ENCODE results near the gene CACNA1D.

Gene CACNA1D

DNA sequence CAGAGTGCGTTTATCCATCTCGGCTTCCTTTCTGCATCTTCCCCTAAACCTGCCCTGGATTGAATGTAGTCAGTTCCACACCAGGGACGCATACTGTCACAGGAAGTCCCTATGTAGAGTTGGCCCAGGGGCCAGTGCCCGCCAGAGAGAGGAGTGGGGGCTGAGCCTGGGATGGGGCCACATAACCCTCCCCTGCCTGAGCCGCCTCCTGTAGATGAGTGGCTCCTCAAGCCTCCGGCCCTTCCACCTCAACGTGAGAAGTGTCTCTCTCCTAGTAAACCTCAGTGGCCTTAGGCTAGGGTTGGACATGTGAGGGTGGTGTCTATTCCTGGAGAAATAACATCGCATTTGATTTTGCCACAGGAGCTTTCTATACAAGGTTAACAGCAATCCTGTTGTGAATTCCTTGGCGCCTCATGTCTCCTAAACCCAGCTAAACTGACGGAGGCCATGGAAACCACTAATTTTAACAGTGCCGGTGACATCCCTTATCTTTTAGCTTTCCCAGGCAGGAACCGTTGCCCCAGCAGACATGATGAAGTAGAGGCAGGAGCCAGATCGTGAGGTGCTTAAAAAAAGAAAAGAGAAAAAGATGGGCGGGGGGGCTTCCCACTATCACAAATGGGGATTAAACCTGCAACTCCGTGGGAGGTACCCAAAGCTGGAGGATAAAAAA lies 180.7 kb downstream of the CACNA1D start:
- DNase-seq (ENCODE audit: insufficient read length, low spot score): no peak
- FAIRE-seq: no peak
- TF ChIP-seq SPI1 (IDR thresholded peaks at IDR 0.05; ENCODE audit: low read depth, low read length) (no peak), PAX5 (IDR thresholded peaks at IDR 0.05; ENCODE audit: insufficient read depth, low read length, severe bottlenecking) (no peak), POLR2A (IDR thresholded peaks at IDR 0.05; ENCODE audit: low read depth, low read length) (no peak), TAF1 (IDR thresholded peaks at IDR 0.05; ENCODE audit: low read depth, low read length) (no peak), POU2F2 (IDR thresholded peaks at IDR 0.05; ENCODE audit: low read depth, low read length) (no peak), POLR2AphosphoS5 (IDR thresholded peaks at IDR 0.05; ENCODE audit: low read depth, low read length) (no peak)

DNA sequence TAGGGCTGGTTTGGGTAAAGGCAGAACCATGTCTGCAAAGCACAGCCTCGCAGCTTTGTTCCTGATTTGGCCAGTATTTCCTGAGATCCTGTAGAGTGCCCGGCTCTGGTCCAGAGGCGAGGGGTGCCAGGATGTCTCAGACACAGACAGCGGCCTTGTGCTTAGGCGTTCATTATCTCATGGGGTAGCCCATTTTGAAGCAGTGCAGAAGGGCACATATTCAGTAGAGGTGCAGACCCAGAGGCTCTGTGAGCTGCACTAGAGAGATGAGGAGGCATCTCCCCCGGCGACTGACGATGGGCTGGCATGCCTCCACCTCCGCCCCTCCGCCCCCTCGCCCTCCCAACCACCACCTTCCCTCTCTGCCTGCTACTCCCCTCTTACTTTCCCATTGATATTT lies 181.5 kb downstream of the CACNA1D start:
- no peak for FAIRE-seq
- DNase-seq (ENCODE audit: insufficient read length, low spot score): no peak
- TF ChIP-seq POU2F2 (IDR thresholded peaks at IDR 0.05; ENCODE audit: low read depth, low read length) (no peak), POLR2AphosphoS5 (IDR thresholded peaks at IDR 0.05; ENCODE audit: low read depth, low read length) (no peak), POLR2A (IDR thresholded peaks at IDR 0.05; ENCODE audit: low read depth, low read length) (no peak), SPI1 (IDR thresholded peaks at IDR 0.05; ENCODE audit: low read depth, low read length) (no peak), TAF1 (IDR thresholded peaks at IDR 0.05; ENCODE audit: low read depth, low read length) (no peak)

GRCh38 chr3:53677413-53677812 lies 183.0 kb downstream of the CACNA1D start:
- FAIRE-seq (no peak), DNase-seq (ENCODE audit: insufficient read length, low spot score) (no peak)
- no peak for TF ChIP-seq SPI1 (IDR thresholded peaks at IDR 0.05; ENCODE audit: low read depth, low read length)
- no peak for TF ChIP-seq POLR2AphosphoS5 (IDR thresholded peaks at IDR 0.05; ENCODE audit: low read depth, low read length)
- TF ChIP-seq PAX5 (IDR thresholded peaks at IDR 0.05; ENCODE audit: insufficient read depth, low read length, severe bottlenecking): no peak
- TF ChIP-seq TAF1 (IDR thresholded peaks at IDR 0.05; ENCODE audit: low read depth, low read length): no peak
- no peak for TF ChIP-seq POU2F2 (IDR thresholded peaks at IDR 0.05; ENCODE audit: low read depth, low read length)
- no peak for TF ChIP-seq POLR2A (IDR thresholded peaks at IDR 0.05; ENCODE audit: low read depth, low read length)

- TF ChIP-seq SPI1 (IDR thresholded peaks at IDR 0.05; ENCODE audit: low read depth, low read length) (no peak), PAX5 (IDR thresholded peaks at IDR 0.05; ENCODE audit: insufficient read depth, low read length, severe bottlenecking) (no peak), TAF1 (IDR thresholded peaks at IDR 0.05; ENCODE audit: low read depth, low read length) (no peak), POU2F2 (IDR thresholded peaks at IDR 0.05; ENCODE audit: low read depth, low read length) (no peak), POLR2AphosphoS5 (IDR thresholded peaks at IDR 0.05; ENCODE audit: low read depth, low read length) (no peak), POLR2A (IDR thresholded peaks at IDR 0.05; ENCODE audit: low read depth, low read length) (no peak)
- FAIRE-seq: no peak
- no peak for DNase-seq (ENCODE audit: insufficient read length, low spot score)
These were observed 185.6 kb downstream of the CACNA1D start for GRCh38 chr3:53680028-53680427.

DNA sequence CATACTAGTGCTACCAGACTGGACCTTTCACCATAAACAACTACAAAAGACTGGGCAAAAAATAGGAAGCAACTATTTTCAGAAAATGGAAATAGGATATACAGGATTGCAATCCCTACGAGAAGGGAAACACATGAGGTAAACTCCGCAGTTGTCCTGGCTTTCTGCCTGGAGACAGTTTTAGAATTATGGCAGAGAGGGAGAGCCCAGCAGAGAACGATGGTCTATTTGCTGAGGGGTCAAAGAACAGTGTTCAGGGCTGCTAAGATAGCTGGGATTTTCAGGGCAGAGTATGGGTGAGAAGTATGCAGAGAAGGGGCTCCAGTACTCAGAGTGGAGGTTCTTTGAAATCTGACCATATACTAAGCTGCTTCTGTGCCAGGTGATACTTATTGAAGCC lies 188.4 kb downstream of the CACNA1D start:
- TF ChIP-seq TAF1 (IDR thresholded peaks at IDR 0.05; ENCODE audit: low read depth, low read length) (no peak), POLR2AphosphoS5 (IDR thresholded peaks at IDR 0.05; ENCODE audit: low read depth, low read length) (no peak), PAX5 (IDR thresholded peaks at IDR 0.05; ENCODE audit: insufficient read depth, low read length, severe bottlenecking) (no peak), POU2F2 (IDR thresholded peaks at IDR 0.05; ENCODE audit: low read depth, low read length) (no peak), SPI1 (IDR thresholded peaks at IDR 0.05; ENCODE audit: low read depth, low read length) (no peak), POLR2A (IDR thresholded peaks at IDR 0.05; ENCODE audit: low read depth, low read length) (no peak)
- no peak for DNase-seq (ENCODE audit: insufficient read length, low spot score)
- no peak for FAIRE-seq

- FAIRE-seq (no peak), DNase-seq (ENCODE audit: insufficient read length, low spot score) (no peak)
- TF ChIP-seq POLR2AphosphoS5 (IDR thresholded peaks at IDR 0.05; ENCODE audit: low read depth, low read length) (no peak), POU2F2 (IDR thresholded peaks at IDR 0.05; ENCODE audit: low read depth, low read length) (no peak), SPI1 (IDR thresholded peaks at IDR 0.05; ENCODE audit: low read depth, low read length) (no peak), PAX5 (IDR thresholded peaks at IDR 0.05; ENCODE audit: insufficient read depth, low read length, severe bottlenecking) (no peak), POLR2A (IDR thresholded peaks at IDR 0.05; ENCODE audit: low read depth, low read length) (no peak), TAF1 (IDR thresholded peaks at IDR 0.05; ENCODE audit: low read depth, low read length) (no peak)
These were observed 193.7 kb downstream of the CACNA1D start for GRCh38 chr3:53688066-53688465.

GRCh38 chr3:53688989-53689388 lies 194.6 kb downstream of the CACNA1D start:
- no peak for DNase-seq (ENCODE audit: insufficient read length, low spot score)
- TF ChIP-seq POU2F2 (IDR thresholded peaks at IDR 0.05; ENCODE audit: low read depth, low read length): no peak
- no peak for TF ChIP-seq POLR2A (IDR thresholded peaks at IDR 0.05; ENCODE audit: low read depth, low read length)
- TF ChIP-seq PAX5 (IDR thresholded peaks at IDR 0.05; ENCODE audit: insufficient read depth, low read length, severe bottlenecking): no peak
- TF ChIP-seq SPI1 (IDR thresholded peaks at IDR 0.05; ENCODE audit: low read depth, low read length): no peak
- TF ChIP-seq TAF1 (IDR thresholded peaks at IDR 0.05; ENCODE audit: low read depth, low read length): no peak
- no peak for TF ChIP-seq POLR2AphosphoS5 (IDR thresholded peaks at IDR 0.05; ENCODE audit: low read depth, low read length)

GRCh38 chr3:53689681-53690080 lies 195.3 kb downstream of the CACNA1D start:
- no peak for FAIRE-seq
- TF ChIP-seq SPI1 (IDR thresholded peaks at IDR 0.05; ENCODE audit: low read depth, low read length): no peak
- no peak for DNase-seq (ENCODE audit: insufficient read length, low spot score)

More at GRCh38 chr3:53688989-53689388, 194.6 kb downstream of the CACNA1D start:
- no peak for FAIRE-seq

- no peak for FAIRE-seq
- TF ChIP-seq SPI1 (IDR thresholded peaks at IDR 0.05; ENCODE audit: low read depth, low read length) (no peak), POLR2A (IDR thresholded peaks at IDR 0.05; ENCODE audit: low read depth, low read length) (no peak), POLR2AphosphoS5 (IDR thresholded peaks at IDR 0.05; ENCODE audit: low read depth, low read length) (no peak), POU2F2 (IDR thresholded peaks at IDR 0.05; ENCODE audit: low read depth, low read length) (no peak), PAX5 (IDR thresholded peaks at IDR 0.05; ENCODE audit: insufficient read depth, low read length, severe bottlenecking) (no peak), TAF1 (IDR thresholded peaks at IDR 0.05; ENCODE audit: low read depth, low read length) (no peak)
- DNase-seq (ENCODE audit: insufficient read length, low spot score): no peak
These were observed 196.1 kb downstream of the CACNA1D start for GRCh38 chr3:53690521-53690920.

GRCh38 chr3:53691349-53691748 lies 196.9 kb downstream of the CACNA1D start:
- no peak for TF ChIP-seq PAX5 (IDR thresholded peaks at IDR 0.05; ENCODE audit: insufficient read depth, low read length, severe bottlenecking)
- TF ChIP-seq POLR2A (IDR thresholded peaks at IDR 0.05; ENCODE audit: low read depth, low read length): no peak
- no peak for TF ChIP-seq POU2F2 (IDR thresholded peaks at IDR 0.05; ENCODE audit: low read depth, low read length)
- FAIRE-seq: no peak
- DNase-seq (ENCODE audit: insufficient read length, low spot score): no peak
